GM10266 (cell line): ENCODE measurements around the gene MICAL3.
"Not testable (repeated sequence)": the region's sequence is repeated elsewhere in the genome, so short reads cannot be mapped to it uniquely, and the experiment has no call there.

Experiments
- DNase-seq: peaks from one replicate; pipeline ENCODE4 v3.0.0; 2012; ENCODE audit errors: extremely low spot score
- TF ChIP-seq, protein P1 (sequence below): IDR thresholded peaks from 2 replicates; pipeline ENCODE4 v1.5.1; 2012; ENCODE audit warnings: mild to moderate bottlenecking, low read depth; ENCODE audit not compliant: control insufficient read depth, insufficient read depth; ENCODE audit errors: missing control alignments

MICAL3 gene

DNA sequence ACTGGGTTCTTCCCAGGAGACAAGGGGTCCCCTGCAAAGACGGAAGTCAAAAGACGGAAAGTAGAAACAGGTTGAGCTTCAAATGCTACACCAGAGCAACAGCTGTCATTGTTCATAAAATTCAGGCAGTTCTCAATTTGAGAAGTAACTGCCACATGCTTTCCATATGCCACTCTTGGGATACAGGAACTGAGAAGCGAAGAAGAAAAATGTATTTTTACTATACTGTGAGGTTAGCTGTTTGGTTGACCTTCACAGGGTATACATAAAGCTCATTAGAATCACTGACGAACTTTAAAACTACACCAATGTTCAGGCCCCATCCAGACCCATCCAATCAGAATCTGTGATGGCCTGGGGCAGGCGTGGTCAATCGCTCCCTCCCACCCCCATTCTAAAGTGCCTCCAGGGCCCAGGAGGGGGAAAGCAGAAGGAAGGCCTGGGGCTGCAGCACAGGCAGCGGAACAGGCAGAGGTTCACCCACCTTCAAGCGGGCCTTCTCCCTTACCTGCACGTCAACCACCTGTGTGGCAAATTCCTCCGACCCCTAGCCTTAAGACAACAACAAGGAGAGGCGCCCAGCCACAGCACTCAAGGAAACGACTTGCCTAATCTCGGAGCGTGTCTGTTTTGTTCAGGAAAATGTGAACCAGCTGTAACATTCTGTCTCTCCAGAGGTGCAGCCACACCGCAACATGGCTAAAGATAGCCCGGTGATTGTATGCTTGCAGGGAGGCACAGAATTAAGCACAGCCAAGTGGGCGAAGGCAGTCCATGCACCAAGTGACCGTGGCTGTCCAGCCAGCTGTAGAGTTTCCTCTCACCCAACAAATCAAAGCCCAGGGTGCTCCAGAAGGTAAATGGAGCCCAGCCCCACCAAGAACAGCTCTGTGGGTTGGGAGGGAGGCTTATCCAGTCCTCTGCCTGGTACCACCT, 82.6 kb downstream of the MICAL3 start:
- no peak for DNase-seq
- TF ChIP-seq, protein P1, sequence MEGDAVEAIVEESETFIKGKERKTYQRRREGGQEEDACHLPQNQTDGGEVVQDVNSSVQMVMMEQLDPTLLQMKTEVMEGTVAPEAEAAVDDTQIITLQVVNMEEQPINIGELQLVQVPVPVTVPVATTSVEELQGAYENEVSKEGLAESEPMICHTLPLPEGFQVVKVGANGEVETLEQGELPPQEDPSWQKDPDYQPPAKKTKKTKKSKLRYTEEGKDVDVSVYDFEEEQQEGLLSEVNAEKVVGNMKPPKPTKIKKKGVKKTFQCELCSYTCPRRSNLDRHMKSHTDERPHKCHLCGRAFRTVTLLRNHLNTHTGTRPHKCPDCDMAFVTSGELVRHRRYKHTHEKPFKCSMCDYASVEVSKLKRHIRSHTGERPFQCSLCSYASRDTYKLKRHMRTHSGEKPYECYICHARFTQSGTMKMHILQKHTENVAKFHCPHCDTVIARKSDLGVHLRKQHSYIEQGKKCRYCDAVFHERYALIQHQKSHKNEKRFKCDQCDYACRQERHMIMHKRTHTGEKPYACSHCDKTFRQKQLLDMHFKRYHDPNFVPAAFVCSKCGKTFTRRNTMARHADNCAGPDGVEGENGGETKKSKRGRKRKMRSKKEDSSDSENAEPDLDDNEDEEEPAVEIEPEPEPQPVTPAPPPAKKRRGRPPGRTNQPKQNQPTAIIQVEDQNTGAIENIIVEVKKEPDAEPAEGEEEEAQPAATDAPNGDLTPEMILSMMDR, result no peak

DNA sequence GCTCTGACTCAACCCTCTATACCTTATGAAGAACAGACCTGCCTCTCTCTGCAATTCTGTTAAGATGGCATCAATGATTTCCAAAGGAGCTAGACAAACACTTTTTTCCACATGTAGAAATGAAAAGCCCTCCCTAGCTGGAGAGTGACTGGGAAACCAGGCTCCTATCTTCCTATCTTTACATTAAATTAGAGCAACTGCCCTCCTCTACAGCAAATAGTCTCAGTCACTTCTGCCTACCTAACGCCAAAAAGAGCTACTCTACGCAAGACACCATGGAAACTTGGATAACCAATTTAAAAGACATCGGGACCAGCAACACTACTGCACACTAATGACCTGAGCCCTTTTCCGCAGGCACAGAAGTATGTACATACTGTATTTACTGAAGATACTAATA, 84.8 kb downstream of the MICAL3 start:
- TF ChIP-seq, protein P1, result no peak
- DNase-seq, result no peak

DNA sequence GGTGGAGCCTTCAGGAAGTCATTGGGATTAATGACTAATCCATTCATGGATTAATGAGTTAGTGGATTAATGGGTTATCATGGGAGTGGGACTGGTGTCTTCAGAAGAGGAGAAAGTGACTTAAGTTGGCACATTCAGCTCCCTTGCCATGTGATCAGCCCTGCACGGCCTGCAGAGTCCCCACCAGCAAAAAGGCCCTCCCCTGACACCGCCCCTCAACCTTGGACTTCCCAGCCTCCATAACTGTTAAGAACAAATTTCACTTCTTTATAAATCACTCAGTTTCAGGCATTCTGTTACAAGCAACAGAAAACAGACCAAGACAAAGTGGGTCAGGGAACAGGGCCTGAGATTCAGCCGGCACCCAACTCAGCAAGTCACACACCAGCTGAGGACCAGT, 85.3 kb downstream of the MICAL3 start:
- DNase-seq, result no peak
- TF ChIP-seq, protein P1, result no peak

DNA sequence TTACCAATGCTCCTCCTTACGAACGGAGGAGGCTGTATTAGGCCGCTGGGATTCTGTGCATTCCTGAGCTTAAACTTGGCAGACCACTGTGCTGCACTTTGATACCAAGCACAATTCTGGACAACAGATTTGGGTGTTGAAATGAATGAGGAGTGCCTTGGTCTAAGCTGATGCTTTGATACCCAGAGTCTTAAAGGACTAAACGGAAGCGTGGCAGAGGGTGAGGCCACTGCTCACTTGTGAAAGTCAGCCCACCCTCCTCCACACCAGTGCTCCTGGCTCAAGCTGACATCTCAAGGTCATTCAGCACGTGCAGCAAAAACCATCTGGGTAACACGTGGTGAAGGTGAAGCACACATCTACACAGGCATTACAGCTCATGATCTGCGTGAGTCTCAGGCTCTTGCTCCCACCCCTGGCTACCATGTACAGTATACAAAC, 85.9 kb downstream of the MICAL3 start:
- TF ChIP-seq, protein P1, result no peak
- no peak for DNase-seq

DNA sequence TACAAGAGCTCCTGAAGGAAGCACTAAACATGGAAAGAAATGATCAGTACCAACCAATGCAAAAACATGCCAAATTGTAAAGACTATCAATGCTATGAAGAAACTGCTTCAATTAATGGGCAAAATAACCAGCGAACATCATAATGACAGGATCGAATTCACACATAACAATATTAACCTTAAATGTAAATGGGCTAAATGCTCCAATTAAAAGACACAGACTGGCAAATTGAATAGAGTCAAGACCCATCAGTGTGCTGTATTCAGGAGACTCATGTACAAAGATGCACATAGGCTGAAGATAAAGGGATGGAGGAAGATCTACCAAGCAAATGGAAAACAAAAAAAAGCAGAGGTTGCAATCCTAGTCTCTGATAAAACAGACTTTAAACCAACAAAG, 91.9 kb downstream of the MICAL3 start:
- not testable (repeated sequence) for DNase-seq

DNA sequence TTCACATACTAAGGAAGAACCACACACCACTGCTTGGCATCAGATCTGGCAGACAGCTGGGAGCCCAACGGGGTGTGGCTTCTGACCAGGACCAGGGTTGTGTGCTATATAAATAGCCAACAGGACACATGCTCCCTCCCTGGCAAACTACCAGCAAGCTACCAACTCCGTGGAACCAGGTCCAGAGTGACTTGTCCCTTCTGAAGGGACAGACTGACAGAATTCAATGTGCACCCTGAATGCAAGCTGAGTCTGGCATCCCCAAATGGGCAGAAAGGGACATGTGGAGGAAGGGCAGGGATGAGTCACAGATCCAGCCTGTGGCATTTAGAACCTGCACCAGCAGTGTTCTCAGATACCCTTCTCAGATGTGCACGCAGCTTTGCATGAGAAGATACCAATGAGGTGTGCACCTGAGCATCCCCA, 92.9 kb downstream of the MICAL3 start:
- TF ChIP-seq, protein P1, result no peak
- no peak for DNase-seq

DNA sequence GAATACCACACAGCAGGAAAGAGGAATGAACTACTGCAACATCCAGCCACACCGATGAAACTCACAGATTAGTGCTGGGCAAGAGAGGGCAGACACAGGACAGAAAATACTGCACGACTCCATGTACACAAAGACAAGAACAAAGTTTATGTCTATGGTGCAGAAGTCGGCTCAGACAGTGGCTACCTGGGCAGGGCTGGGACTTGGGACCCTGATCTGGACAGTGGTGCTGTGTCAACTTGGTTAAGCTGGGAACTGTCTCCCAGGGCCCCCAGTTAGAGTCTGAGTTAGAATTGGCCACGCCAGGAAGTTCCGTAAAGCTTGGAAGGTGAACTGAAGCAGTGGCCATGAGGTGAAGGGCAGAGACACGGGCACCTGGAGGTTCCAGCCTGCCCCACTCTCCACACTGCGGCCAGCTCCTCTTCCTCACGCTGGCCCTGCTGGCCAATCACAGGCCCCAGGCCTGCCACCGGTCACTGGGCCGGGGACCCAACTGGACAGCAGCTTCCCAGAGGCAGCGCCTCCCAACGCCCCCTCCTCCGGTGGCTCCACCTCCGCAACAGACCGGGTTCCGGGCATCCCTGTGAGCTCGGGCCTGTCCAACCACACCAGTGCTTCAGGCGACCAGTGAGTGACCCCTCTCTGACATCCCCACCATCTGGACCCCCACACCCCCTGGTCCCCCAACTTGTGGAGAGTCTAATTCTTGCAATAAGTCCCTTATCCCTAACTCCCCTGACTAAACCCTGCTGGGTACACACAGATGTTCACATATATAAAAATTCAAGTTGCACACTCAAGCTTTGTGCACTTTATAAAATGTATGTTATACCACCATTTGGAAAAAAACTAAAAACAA, 93.7 kb downstream of the MICAL3 start:
- TF ChIP-seq, protein P1, result no peak

More for the DNA sequence above, 93.7 kb downstream of the MICAL3 start:
- no peak for DNase-seq
